Measurements from ENCODE around the gene SFXN4. TPM values are rescaled to one million over a fixed set of nuclear protein-coding genes. Genes with fewer than 3 reads are reported as not detected.

The SFXN4 gene
- total and polyA plus RNA-seq, 2 of the 13 experiments (the other 11 are each of a cell fraction or from before 2014, with no cell fraction given), result 47.7 to 64.9 TPM

GRCh38 chr10:119113751-119114732 lies 51.5 kb downstream of the SFXN4 start (continued):
- TF ChIP-seq ATF4 (CRISPR knock-in tag; IDR thresholded peaks at IDR 0.05) (peak in 1 of 2 experiments; percentile 97; a peak in 2 of 4 replicates), BORCS8-MEF2B (CRISPR knock-in tag; IDR thresholded peaks at IDR 0.05) (peak; percentile 76; the same call in 1 of the 2 replicates), ZNF609 (CRISPR knock-in tag; IDR thresholded peaks at IDR 0.05; ENCODE audit: borderline replicate concordance) (peak; percentile 74; the same call in 1 of the 2 replicates), CENPT (CRISPR knock-in tag; IDR thresholded peaks at IDR 0.05; ENCODE audit: low read depth) (no peak), ZBTB38 (CRISPR knock-in tag; IDR thresholded peaks at IDR 0.05) (peak; percentile 63; the same call in 1 of the 2 replicates), ZNF550 (CRISPR knock-in tag; IDR thresholded peaks at IDR 0.05; ENCODE audit: borderline replicate concordance) (no peak), MTERF4 (CRISPR knock-in tag; IDR thresholded peaks at IDR 0.05) (no peak), SETDB1 (CRISPR knock-in tag; IDR thresholded peaks at IDR 0.05; ENCODE audit: borderline replicate concordance) (no peak), ZNF510 (CRISPR knock-in tag; IDR thresholded peaks at IDR 0.05; ENCODE audit: low read depth) (peak; percentile 57; the same call in 1 of the 2 replicates), ZNF784 (CRISPR knock-in tag; IDR thresholded peaks at IDR 0.05; ENCODE audit: borderline replicate concordance) (peak; percentile 5; the same call in 1 of the 2 replicates), HIC2 (CRISPR knock-in tag; IDR thresholded peaks at IDR 0.05; ENCODE audit: low read depth) (no peak), ZBTB37 (CRISPR knock-in tag; IDR thresholded peaks at IDR 0.05) (0 out of 2 replicates have a peak, but pooled peaks have one; percentile 52), ZBTB1 (CRISPR knock-in tag; IDR thresholded peaks at IDR 0.05; ENCODE audit: borderline replicate concordance) (no peak)
